Stomach (tissue), 9 donors: ENCODE data around the gene GVQW3. TPM values are rescaled to one million over a fixed set of nuclear protein-coding genes. Genes with fewer than 3 reads are reported as not detected.

Source experiments
- DNase-seq, 2 donors: peaks; one replicate each; pipeline versions ENCODE4 v3.0.0 to v3.0.0-alpha.2; 2013 to 2019
- H3K27ac ChIP-seq, 5 donors: fragments of 200-600 bp in 4 of 5; sonication (generic) in 4 of 5; one replicate each; pipeline ENCODE4 v1.5.1; 2013 to 2019; ENCODE audit warnings: mild to moderate bottlenecking in 1 of 5, moderate library complexity in 1 of 5
- H3K27me3 ChIP-seq, 3 donors: fragments of 200-600 bp; sonication (generic); one replicate each; pipeline ENCODE4 v1.5.1; 2017 to 2019; ENCODE audit warnings: mixed run types in 1 of 3
- H3K36me3 ChIP-seq, 4 donors: fragments of 200-600 bp; sonication (generic); 1 replicate in 3 of 4; 2 replicates in 1 of 4; pipeline ENCODE4 v1.5.1; 2016 to 2019
- H3K4me1 ChIP-seq, 4 donors: fragments of 200-600 bp; sonication (generic); one replicate each; pipeline ENCODE4 v1.5.1; 2016 to 2019
- H3K4me3 ChIP-seq, 4 donors: fragments of 200-600 bp; sonication (generic) in 3 of 4; one replicate each; pipeline ENCODE4 v1.5.1; 2016 to 2019; ENCODE audit warnings: mild to moderate bottlenecking in 1 of 4
- H3K9me3 ChIP-seq, 4 donors: fragments of 200-600 bp; sonication (generic); one replicate each; pipeline ENCODE4 v1.5.1; 2016 to 2019
- EP300 ChIP-seq: sonication (generic); formaldehyde crosslinking; IDR thresholded peaks from one replicate; pipeline ENCODE4 v1.6.1; 2017; ENCODE audit warnings: antibody characterized with exemption
- POLR2A ChIP-seq, 4 donors: fragments of 450-650 bp; IDR thresholded peaks; one replicate each; pipeline ENCODE4 v1.6.1; 2016; ENCODE audit warnings: antibody characterized with exemption in 4 of 4, control low read depth in 2 of 4, mild to moderate bottlenecking in 1 of 4, moderate library complexity in 1 of 4
- POLR2AphosphoS5 ChIP-seq, 3 donors: sonication (generic); formaldehyde crosslinking; IDR thresholded peaks; one replicate each; pipeline ENCODE4 v1.6.1; 2016; ENCODE audit warnings: antibody characterized with exemption in 3 of 3
- WGBS, 5 donors: extraction: QIAGEN DNeasy Blood & Tissue Kit in 3 of 5; methylation state at CpG; one replicate each; pipeline versions ENCODE4 v1.1.5 to v1.1.7; 2013 to 2018; 5-methylcytosine and 5-hydroxymethylcytosine counted together
- intact Hi-C: fragments of 100-400 bp; cut with DNase I; formaldehyde crosslinking; loops from one replicate; pipeline ENCODE4 v1.15.1; 2023; ENCODE audit warnings: low total_unique reads
- polyA plus RNA-seq, 3 donors: library from polyadenylated mRNA; stranded (reverse); fragments of 200-250 nt; gene quantifications; one replicate each; pipeline ENCODE4 v1.2.3, GENCODE V29; 2013
- total RNA-seq, 5 donors: library from RNA; depleted of rRNA; stranded (reverse); fragments of >200 nt; gene quantifications; one replicate each; pipeline versions ENCODE4 v1.1.0 to v1.2.3, GENCODE V29; 2014 to 2016
- TF ChIP-seq, protein P1 (sequence below), 7 experiments: fragments of 450-650 bp in 4 of 7; fragments of 200-600 bp in 3 of 7; sonication (generic) in 3 of 7; IDR thresholded peaks; one replicate each; pipeline ENCODE4 v1.5.1; 2016 to 2019; ENCODE audit warnings: antibody characterized with exemption in 7 of 7, control low read depth in 2 of 7, mild to moderate bottlenecking in 1 of 7
- donor health status: healthy with polysubstance abuse.
- donor health status: Bipolar disorder and iron deficiency.
- donor health status: healthy.

GVQW3 gene
- total and polyA plus RNA-seq, 8 donors, result 0.15 to 24.1 (median 2.0) TPM; not detected in 1

DNA sequence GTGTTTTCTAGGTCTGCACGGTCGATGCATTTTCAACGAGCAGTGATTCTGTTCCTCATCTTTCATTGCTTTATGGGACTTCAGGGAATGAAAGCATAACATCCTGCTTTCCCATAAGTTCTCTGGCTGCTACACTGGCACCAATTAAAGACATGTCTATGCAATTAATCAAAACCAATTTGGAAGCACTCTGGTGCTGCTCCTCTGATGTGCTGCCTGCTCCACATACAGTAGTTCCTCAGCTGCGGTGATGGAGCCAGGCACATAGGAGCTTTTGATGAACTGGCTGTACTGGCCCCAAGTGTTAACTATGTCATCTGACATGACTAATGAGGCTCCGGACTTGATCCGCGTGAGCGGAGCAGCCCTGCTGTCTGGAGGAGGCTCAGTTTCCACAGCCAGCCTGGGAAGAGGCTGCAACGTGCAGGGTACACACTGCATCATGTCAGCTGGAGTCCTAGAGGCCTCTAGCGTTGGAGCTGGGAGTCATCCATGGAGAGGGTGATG is 29.8 kb downstream of the GVQW3 start:
- intact Hi-C loops, result no loop called here
- 73 to 83% (median 76%) methylated on average over 4 to 10 of the region's 10 CpGs for WGBS, 5 donors
- Histone ChIP-seq H3K4me3 (no peak overlapping the region), H3K4me1 (no peaks in the 10 kb centered on the region), H3K9me3 (no peaks in the 10 kb centered on the region), H3K27me3 (no peaks in the 10 kb centered on the region), H3K36me3 (no peaks in the 10 kb centered on the region), H3K27ac (no peak overlapping the region)
- TF ChIP-seq POLR2A (IDR thresholded peaks at IDR 0.05), result no peak
- no peak for TF ChIP-seq EP300
- no peak for DNase-seq

DNA sequence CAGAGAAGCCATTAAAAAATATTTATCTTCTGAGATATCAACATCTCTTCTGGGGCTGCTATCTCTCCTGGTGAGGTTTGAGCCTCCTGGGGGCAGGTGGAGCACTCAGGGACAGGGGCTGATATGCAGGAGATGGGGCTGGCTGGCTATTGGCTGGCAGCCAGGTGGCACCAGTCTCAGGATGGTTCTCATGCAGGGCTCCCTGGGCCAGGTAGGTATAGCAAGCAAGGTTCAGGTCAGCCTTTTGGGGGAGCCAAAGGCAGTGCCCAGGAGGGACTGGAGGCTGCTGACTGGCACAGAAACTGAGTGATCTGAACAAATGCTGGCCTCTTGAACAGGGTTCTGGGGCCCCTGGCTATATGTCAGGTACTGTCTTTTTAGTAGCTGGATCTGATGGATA is 34.0 kb downstream of the GVQW3 start:
- no peak for DNase-seq
- intact Hi-C loops, result no loop called here
- Histone ChIP-seq H3K27ac (no peak overlapping the region), H3K27me3 (no peaks in the 10 kb centered on the region), H3K9me3 (no peaks in the 10 kb centered on the region), H3K4me1 (no peaks in the 10 kb centered on the region), H3K36me3 (no peaks in the 10 kb centered on the region), H3K4me3 (no peak overlapping the region)
- TF ChIP-seq, protein P1, sequence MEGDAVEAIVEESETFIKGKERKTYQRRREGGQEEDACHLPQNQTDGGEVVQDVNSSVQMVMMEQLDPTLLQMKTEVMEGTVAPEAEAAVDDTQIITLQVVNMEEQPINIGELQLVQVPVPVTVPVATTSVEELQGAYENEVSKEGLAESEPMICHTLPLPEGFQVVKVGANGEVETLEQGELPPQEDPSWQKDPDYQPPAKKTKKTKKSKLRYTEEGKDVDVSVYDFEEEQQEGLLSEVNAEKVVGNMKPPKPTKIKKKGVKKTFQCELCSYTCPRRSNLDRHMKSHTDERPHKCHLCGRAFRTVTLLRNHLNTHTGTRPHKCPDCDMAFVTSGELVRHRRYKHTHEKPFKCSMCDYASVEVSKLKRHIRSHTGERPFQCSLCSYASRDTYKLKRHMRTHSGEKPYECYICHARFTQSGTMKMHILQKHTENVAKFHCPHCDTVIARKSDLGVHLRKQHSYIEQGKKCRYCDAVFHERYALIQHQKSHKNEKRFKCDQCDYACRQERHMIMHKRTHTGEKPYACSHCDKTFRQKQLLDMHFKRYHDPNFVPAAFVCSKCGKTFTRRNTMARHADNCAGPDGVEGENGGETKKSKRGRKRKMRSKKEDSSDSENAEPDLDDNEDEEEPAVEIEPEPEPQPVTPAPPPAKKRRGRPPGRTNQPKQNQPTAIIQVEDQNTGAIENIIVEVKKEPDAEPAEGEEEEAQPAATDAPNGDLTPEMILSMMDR (IDR thresholded peaks at IDR 0.05), result no peak
- TF ChIP-seq POLR2A (IDR thresholded peaks at IDR 0.05) (no peak), EP300 (no peak)

DNA sequence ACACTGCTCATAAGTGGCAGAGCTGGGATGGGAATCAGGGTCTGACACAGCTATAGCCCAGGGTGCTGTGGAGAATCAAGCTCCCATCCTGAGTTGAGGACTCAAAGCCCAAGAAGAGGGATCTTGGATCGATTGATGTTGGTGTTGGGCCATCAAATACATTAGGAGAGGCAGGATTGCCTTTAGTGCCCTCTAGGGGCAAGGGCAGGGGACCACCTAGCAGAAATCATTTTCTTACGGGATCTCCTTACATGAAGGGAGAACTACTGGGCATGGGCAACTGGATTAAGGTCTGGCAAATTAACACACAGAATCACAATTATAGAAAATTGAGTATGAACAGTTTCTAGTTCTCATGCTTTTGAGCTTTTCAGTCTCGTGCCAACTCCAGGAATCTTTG is 38.8 kb downstream of the GVQW3 start:
- Histone ChIP-seq H3K36me3 (no peaks in the 10 kb centered on the region), H3K4me1 (no peaks in the 10 kb centered on the region)
- no peak for DNase-seq

DNA sequence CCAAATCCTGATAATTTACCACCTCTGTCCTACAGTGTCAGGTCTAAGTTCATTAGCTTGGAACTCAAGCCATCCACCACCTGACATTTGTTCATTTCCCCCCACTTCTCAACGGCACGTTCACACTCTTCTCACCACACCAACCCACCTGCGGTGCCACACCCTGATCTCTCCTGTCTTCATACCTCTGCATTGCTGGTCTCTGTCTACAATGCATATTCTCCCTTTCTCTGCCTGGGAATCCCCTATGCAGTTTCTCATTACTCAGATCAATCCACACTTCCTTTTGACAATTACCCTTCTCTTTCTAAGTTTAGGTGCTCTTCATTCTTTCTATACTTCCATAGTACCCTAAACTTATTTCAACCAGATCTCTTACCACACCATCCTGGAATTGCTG is 43.3 kb downstream of the GVQW3 start:
- 33 to 59% (median 42%) methylated on average over 3 of the region's 3 CpGs for WGBS, 5 donors
- no peak overlapping the region for H3K4me3 ChIP-seq
- intact Hi-C loops, result no loop called here
- no peaks in the 10 kb centered on the region for H3K9me3 ChIP-seq
- H3K27ac ChIP-seq, result no peak overlapping the region
- TF ChIP-seq POLR2A (IDR thresholded peaks at IDR 0.05) (no peak), POLR2AphosphoS5 (IDR thresholded peaks at IDR 0.05) (no peak), EP300 (no peak)
- TF ChIP-seq, protein P1 (IDR thresholded peaks at IDR 0.05), result no peak
- H3K27me3 ChIP-seq, result no peaks in the 10 kb centered on the region
- H3K36me3 ChIP-seq, result no peaks in the 10 kb centered on the region
- DNase-seq, result no peak
- no peaks in the 10 kb centered on the region for H3K4me1 ChIP-seq

More for the DNA sequence above, 38.8 kb downstream of the GVQW3 start:
- H3K4me3 ChIP-seq, result no peak overlapping the region
- TF ChIP-seq POLR2A (IDR thresholded peaks at IDR 0.05) (no peak), POLR2AphosphoS5 (IDR thresholded peaks at IDR 0.05) (no peak), EP300 (no peak)
- TF ChIP-seq, protein P1 (IDR thresholded peaks at IDR 0.05), result no peak
- intact Hi-C loops, result no loop called here
- 47 to 70% (median 61%) methylated on average over 3 of the region's 3 CpGs for WGBS, 5 donors
- no peak overlapping the region for H3K27ac ChIP-seq
- no peaks in the 10 kb centered on the region for H3K9me3 ChIP-seq
- H3K27me3 ChIP-seq, result no peaks in the 10 kb centered on the region

DNA sequence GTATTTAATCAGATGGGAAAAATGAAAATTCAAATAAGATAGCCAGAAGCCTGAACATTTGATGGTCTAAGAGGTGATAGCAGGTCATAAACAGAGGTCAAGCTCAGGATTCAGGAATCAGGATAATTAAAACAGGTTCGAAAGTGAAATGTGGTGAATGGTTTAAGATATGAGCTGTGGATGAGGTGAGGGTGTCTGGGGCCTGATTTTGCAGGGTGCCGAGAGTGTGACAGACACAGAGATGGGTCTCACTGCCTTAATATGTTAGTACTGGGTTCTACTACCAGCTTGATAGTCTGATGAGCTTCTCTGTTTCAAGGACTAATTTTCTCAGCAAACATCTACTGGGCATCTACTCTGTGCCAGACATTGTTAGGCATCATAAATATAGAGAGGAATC is 43.8 kb downstream of the GVQW3 start:
- intact Hi-C loops, result no loop called here
- DNase-seq, result no peak
- no peaks in the 10 kb centered on the region for H3K9me3 ChIP-seq
- TF ChIP-seq POLR2AphosphoS5 (IDR thresholded peaks at IDR 0.05), result no peak
- TF ChIP-seq EP300, result no peak
- no peak for TF ChIP-seq POLR2A (IDR thresholded peaks at IDR 0.05)
- TF ChIP-seq, protein P1 (IDR thresholded peaks at IDR 0.05), result no peak
- no peak overlapping the region for H3K27ac ChIP-seq
- no peaks in the 10 kb centered on the region for H3K4me1 ChIP-seq
- H3K36me3 ChIP-seq, result no peaks in the 10 kb centered on the region
- 83 to 92% (median 89%) methylated on average over 2 of the region's 2 CpGs for WGBS, 5 donors
- H3K4me3 ChIP-seq, result no peak overlapping the region
- no peaks in the 10 kb centered on the region for H3K27me3 ChIP-seq
